HG03457 (cell line): ENCODE results near the gene SRGAP3.

Experiments
- ATAC-seq: cut with Tn5 transposase; IDR thresholded peaks from one replicate; pipeline ENCODE4 v1.9.1; 2021; ENCODE audit warnings: moderate number of reproducible peaks; ENCODE audit not compliant: unreplicated experiment

Gene SRGAP3

GRCh38 chr3:9204253-9204992 is 45.0 kb downstream of the SRGAP3 start:
- ATAC-seq: no peak

GRCh38 chr3:9203317-9203716 is 46.1 kb downstream of the SRGAP3 start:
- ATAC-seq: no peak

- no peak for ATAC-seq
Observed at GRCh38 chr3:9202546-9202945, 46.9 kb downstream of the SRGAP3 start.

GRCh38 chr3:9201955-9202354 is 47.5 kb downstream of the SRGAP3 start:
- ATAC-seq: no peak

GRCh38 chr3:9201266-9201665 is 48.2 kb downstream of the SRGAP3 start:
- no peak for ATAC-seq

GRCh38 chr3:9199775-9200174 is 49.7 kb downstream of the SRGAP3 start:
- ATAC-seq: no peak

- no peak for ATAC-seq
Observed at GRCh38 chr3:9198899-9199335, 50.5 kb downstream of the SRGAP3 start.

- no peak for ATAC-seq
Observed at GRCh38 chr3:9198261-9198660, 51.2 kb downstream of the SRGAP3 start.

- no peak for ATAC-seq
Observed at GRCh38 chr3:9196020-9196419, 53.4 kb downstream of the SRGAP3 start.

GRCh38 chr3:9195390-9195789 is 54.1 kb downstream of the SRGAP3 start:
- no peak for ATAC-seq

- ATAC-seq: no peak
Observed at GRCh38 chr3:9194509-9195184, 54.8 kb downstream of the SRGAP3 start.

- no peak for ATAC-seq
Observed at GRCh38 chr3:9193633-9194195, 55.7 kb downstream of the SRGAP3 start.

- ATAC-seq: no peak
Observed at GRCh38 chr3:9193211-9193610, 56.2 kb downstream of the SRGAP3 start.

GRCh38 chr3:9192248-9193025 is 57.0 kb downstream of the SRGAP3 start:
- no peak for ATAC-seq

GRCh38 chr3:9190276-9190675 is 59.2 kb downstream of the SRGAP3 start:
- no peak for ATAC-seq

- ATAC-seq: no peak
Observed at GRCh38 chr3:9188583-9188982, 60.9 kb downstream of the SRGAP3 start.

- ATAC-seq: no peak
Observed at GRCh38 chr3:9185701-9186100, 63.7 kb downstream of the SRGAP3 start.

- no peak for ATAC-seq
Observed at GRCh38 chr3:9185046-9185445, 64.4 kb downstream of the SRGAP3 start.

GRCh38 chr3:9184461-9184835 is 65.0 kb downstream of the SRGAP3 start:
- no peak for ATAC-seq

GRCh38 chr3:9183811-9184460 is 65.5 kb downstream of the SRGAP3 start:
- no peak for ATAC-seq

- ATAC-seq: no peak
Observed at GRCh38 chr3:9183011-9183410, 66.4 kb downstream of the SRGAP3 start.
